AG04449 (cell line): Measurements from ENCODE around the gene MYLK4.

ENCODE experiments used
- CTCF ChIA-PET: fragments of 350-600 bp; formaldehyde crosslinking; extraction: SDS; loops from one replicate; lab custom pipeline; 2021; ENCODE audit warnings: antibody characterized with exemption; lab: Yijun Ruan, JAX
- POLR2A ChIA-PET: fragments of 400-600, 350-600 bp; formaldehyde crosslinking; extraction: SDS; loops from one replicate; lab custom pipeline; 2020; ENCODE audit warnings: antibody characterized with exemption, inconsistent platforms; lab: Yijun Ruan, JAX
- DNase-seq: peaks from one replicate; pipeline ENCODE4 v3.0.0-alpha.2; 2010; ENCODE audit warnings: low read depth, low spot score
- H3K4me3 ChIP-seq: 2 replicates; pipeline ENCODE4 v1.5.1; 2011; ENCODE audit warnings: low read depth, mild to moderate bottlenecking, control low read depth, low read length
- TF ChIP-seq, protein P1 (sequence below): IDR thresholded peaks from one replicate; pipeline ENCODE4 v1.5.1; 2011; ENCODE audit warnings: mild to moderate bottlenecking, moderate library complexity, low read length, control low read depth, inconsistent platforms; ENCODE audit not compliant: insufficient read depth; ENCODE audit errors: missing control alignments

MYLK4 gene

DNA sequence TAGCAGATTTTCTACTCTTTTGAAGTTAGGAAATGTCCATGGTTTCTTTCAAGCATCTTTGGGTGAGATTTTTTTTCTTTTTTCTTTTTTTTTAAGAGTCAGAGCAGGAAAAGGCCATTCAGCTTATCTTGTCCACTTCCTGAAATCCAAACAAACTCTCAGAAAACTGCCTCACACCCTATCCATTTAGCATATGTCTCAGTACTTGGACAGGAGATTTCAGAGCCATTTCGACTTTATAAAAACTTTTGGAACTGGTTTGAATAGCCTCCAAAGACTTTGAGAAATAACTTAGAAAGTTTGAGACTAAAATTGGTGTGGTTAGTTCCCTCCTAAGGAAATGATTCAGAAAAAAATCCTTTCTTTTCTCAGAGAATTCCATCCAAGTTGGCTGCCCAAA is 125.1 kb downstream of the MYLK4 start:
- DNase-seq, result no peak
- TF ChIP-seq, protein P1, sequence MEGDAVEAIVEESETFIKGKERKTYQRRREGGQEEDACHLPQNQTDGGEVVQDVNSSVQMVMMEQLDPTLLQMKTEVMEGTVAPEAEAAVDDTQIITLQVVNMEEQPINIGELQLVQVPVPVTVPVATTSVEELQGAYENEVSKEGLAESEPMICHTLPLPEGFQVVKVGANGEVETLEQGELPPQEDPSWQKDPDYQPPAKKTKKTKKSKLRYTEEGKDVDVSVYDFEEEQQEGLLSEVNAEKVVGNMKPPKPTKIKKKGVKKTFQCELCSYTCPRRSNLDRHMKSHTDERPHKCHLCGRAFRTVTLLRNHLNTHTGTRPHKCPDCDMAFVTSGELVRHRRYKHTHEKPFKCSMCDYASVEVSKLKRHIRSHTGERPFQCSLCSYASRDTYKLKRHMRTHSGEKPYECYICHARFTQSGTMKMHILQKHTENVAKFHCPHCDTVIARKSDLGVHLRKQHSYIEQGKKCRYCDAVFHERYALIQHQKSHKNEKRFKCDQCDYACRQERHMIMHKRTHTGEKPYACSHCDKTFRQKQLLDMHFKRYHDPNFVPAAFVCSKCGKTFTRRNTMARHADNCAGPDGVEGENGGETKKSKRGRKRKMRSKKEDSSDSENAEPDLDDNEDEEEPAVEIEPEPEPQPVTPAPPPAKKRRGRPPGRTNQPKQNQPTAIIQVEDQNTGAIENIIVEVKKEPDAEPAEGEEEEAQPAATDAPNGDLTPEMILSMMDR, result no peak
- POLR2A ChIA-PET, result no interaction called here
- no peak overlapping the region for H3K4me3 ChIP-seq
- CTCF ChIA-PET, result interaction anchor here (2.6 kb wide), 1 partner anchor 9 kb away, joined by 10 read pairs; no protein-coding TSS in a partner anchor

DNA sequence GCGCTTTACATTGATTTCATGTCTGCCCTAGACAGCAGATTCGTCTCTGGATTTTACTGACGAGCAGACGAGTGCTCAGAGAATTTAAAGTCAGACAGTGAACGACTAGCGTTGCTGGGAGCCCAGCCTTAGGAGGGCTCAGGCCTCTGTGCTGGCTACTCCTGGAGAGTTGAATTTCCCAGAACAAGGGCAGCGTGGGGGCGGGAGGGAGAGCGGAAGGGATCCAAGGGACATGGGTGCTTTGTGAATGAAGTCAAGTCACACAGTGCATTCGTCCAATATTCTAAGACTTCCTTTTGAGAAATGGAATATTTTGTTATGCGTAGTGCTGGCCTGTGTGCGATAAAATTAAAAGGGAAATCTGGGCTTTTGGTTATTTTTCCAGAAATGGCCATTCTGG is 126.5 kb downstream of the MYLK4 start:
- ChIA-PET CTCF (interaction anchor here (2.6 kb wide), 1 partner anchor 10 kb away, joined by 10 read pairs; no protein-coding TSS in a partner anchor), POLR2A (interaction anchor here (1.0 kb wide), 1 partner anchor 10 kb away, joined by 3 read pairs; no protein-coding TSS in a partner anchor)
- no peak for DNase-seq
- TF ChIP-seq, protein P1, result no peak
- H3K4me3 ChIP-seq, result no peak overlapping the region

DNA sequence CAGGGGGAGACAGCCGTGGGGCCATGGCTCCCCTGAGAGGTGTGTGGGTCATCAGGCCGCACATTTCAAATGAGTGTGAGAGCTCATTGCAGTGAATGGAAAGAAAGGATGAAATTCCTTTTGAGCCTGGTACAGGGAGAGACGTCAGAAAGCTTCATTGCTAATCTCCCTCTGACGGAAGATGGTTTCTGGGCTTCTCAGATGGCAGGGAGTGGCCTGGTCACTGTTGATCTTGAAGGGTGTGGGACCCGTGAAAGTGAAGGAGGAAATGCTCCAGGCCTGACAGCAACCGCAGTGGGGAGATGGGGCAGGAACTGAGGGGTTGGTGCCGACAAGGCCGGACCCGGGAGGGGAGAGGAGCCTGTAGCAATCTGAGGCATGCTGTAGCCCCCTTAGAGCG is 127.4 kb downstream of the MYLK4 start:
- H3K4me3 ChIP-seq, result no peak overlapping the region
- ChIA-PET POLR2A (interaction anchor here (1.0 kb wide), 1 partner anchor 11 kb away, joined by 3 read pairs; no protein-coding TSS in a partner anchor), CTCF (interaction anchor here (1.9 kb wide), 1 partner anchor 11 kb away, joined by 6 read pairs; no protein-coding TSS in a partner anchor)
- TF ChIP-seq, protein P1, result no peak
- no peak for DNase-seq

DNA sequence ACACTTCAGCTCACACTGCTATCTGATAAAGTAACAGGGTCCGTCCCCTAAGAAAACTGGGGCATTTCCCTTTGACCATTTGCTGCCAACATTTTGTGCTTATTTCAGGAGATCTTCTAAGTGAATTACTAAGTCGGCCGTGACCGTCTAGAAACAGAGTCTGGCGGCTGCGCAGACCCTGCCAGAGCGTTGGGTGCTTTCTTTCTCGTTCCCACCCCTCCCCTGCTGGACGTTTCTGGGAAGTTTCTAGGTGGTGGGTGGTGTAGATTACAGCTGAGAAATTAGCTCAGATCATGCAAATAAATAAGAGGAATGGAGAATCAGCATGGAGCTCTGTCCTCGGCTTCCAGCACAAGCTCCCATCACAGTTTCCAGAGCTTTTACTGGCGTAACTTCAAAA is 128.1 kb downstream of the MYLK4 start:
- CTCF ChIA-PET, result interaction anchor here (0.6 to 1.9 kb wide), 2 partner anchors 12 to 32 kb away, joined by 3 to 6 read pairs; no protein-coding TSS in a partner anchor
- H3K4me3 ChIP-seq, result no peak overlapping the region
- POLR2A ChIA-PET, result no interaction called here
- no peak for DNase-seq
- TF ChIP-seq, protein P1, result no peak

DNA sequence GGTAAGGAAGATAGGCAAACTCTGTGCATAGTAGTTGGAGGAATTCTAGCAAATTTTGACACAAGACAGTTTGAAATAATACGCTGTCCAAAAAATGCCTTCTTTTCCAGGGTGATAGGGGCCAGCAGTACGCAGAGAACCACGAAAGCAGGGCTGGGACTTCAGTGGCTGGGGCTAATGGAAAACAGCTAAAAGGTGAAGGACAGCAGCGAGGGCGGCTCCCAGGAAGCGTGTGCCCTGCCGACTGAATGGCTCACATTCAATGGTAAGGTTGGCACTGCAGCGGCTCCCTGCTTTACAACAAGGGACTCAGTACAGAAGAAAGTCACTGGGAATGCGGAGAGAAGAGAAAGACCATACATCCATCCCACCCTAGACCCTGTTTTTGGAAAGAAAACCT is 131.1 kb downstream of the MYLK4 start:
- DNase-seq, result no peak
- ChIA-PET CTCF (interaction anchor here (1.0 to 1.2 kb wide), 2 partner anchors 12 to 14 kb away, joined by 3 to 4 read pairs; no protein-coding TSS in a partner anchor), POLR2A (no interaction called here)
- no peak overlapping the region for H3K4me3 ChIP-seq
- TF ChIP-seq, protein P1, result no peak

DNA sequence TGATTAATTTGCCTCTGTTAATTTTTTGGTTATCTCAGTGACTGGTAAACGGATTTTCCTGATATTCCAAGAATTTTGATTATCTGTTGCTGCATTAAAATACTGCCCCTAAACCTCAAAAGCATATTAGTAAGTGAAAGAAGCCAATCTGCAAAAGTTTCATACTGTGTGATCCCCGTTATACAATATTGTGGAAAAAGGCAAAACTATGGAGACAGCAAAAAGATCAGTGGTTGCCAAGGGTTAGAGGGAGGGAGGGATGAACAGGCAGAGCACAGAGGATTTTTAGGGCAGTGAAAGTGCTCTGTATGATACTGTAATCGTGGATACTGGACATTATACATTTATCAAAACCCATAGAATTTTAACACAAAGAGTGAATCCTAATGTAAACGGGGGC is 133.0 kb downstream of the MYLK4 start:
- ChIA-PET POLR2A (no interaction called here), CTCF (interaction anchor here (1.0 kb wide), 2 partner anchors 17 to 36 kb away, joined by 3 to 4 read pairs; no protein-coding TSS in a partner anchor)
- no peak for DNase-seq
- TF ChIP-seq, protein P1, result no peak
- H3K4me3 ChIP-seq, result no peak overlapping the region
